ENCODE results near the gene KIF2A. TPM values are rescaled to one million over a fixed set of nuclear protein-coding genes. Genes with fewer than 3 reads are reported as not detected.

Gene KIF2A
- total RNA-seq, 1 donor from 2014 or later, result 91.7 TPM

GRCh38 chr5:62308439-62308838, 2.4 kb downstream of the KIF2A start:
- no peaks in the 10 kb centered on the region for H3K36me3 Mint-ChIP-seq (ENCODE audit: unreplicated experiment)
- peak overlapping the region; percentile 100 for H3K4me3 Mint-ChIP-seq (ENCODE audit: unreplicated experiment)
- no peak for DNase-seq
- no peak overlapping the region for H3K27ac Mint-ChIP-seq (ENCODE audit: unreplicated experiment)
- H3K27me3 Mint-ChIP-seq (ENCODE audit: unreplicated experiment), result peaks cover 8% of the 10 kb centered on the region
- peaks cover 43% of the 10 kb centered on the region for H3K4me1 Mint-ChIP-seq (ENCODE audit: low read depth, unreplicated experiment)
- peaks cover 9% of the 10 kb centered on the region for H3K9me3 Mint-ChIP-seq (ENCODE audit: unreplicated experiment)
- no peak for TF ChIP-seq CTCF (IDR thresholded peaks at IDR 0.05; ENCODE audit: partially characterized antibody, unreplicated experiment)

- no peak for DNase-seq
- Mint-ChIP-seq H3K36me3 (ENCODE audit: unreplicated experiment) (no peaks in the 10 kb centered on the region), H3K27ac (ENCODE audit: unreplicated experiment) (peak overlapping the region; percentile 45), H3K4me1 (ENCODE audit: low read depth, unreplicated experiment) (peaks cover 43% of the 10 kb centered on the region), H3K4me3 (ENCODE audit: unreplicated experiment) (peak overlapping the region; percentile 31), H3K9me3 (ENCODE audit: unreplicated experiment) (peaks cover 9% of the 10 kb centered on the region), H3K27me3 (ENCODE audit: unreplicated experiment) (peaks cover 8% of the 10 kb centered on the region)
- no peak for TF ChIP-seq CTCF (IDR thresholded peaks at IDR 0.05; ENCODE audit: partially characterized antibody, unreplicated experiment)
Measured at GRCh38 chr5:62309107-62309506, 3.1 kb downstream of the KIF2A start.

GRCh38 chr5:62310426-62311143, 4.6 kb downstream of the KIF2A start:
- DNase-seq, result no peak
- Mint-ChIP-seq H3K27me3 (ENCODE audit: unreplicated experiment) (peaks cover 8% of the 10 kb centered on the region), H3K27ac (ENCODE audit: unreplicated experiment) (peak overlapping the region; percentile 57), H3K4me3 (ENCODE audit: unreplicated experiment) (peak overlapping the region; percentile 56), H3K4me1 (ENCODE audit: low read depth, unreplicated experiment) (peaks cover 44% of the 10 kb centered on the region), H3K9me3 (ENCODE audit: unreplicated experiment) (peaks cover 6% of the 10 kb centered on the region), H3K36me3 (ENCODE audit: unreplicated experiment) (no peaks in the 10 kb centered on the region)
- TF ChIP-seq CTCF (IDR thresholded peaks at IDR 0.05; ENCODE audit: partially characterized antibody, unreplicated experiment), result no peak

GRCh38 chr5:62312036-62312435, 6.0 kb downstream of the KIF2A start:
- Mint-ChIP-seq H3K27ac (ENCODE audit: unreplicated experiment) (no peak overlapping the region), H3K9me3 (ENCODE audit: unreplicated experiment) (peaks cover 3% of the 10 kb centered on the region), H3K27me3 (ENCODE audit: unreplicated experiment) (peaks cover 6% of the 10 kb centered on the region), H3K4me1 (ENCODE audit: low read depth, unreplicated experiment) (peaks cover 48% of the 10 kb centered on the region), H3K4me3 (ENCODE audit: unreplicated experiment) (no peak overlapping the region), H3K36me3 (ENCODE audit: unreplicated experiment) (no peaks in the 10 kb centered on the region)
- no peak for TF ChIP-seq CTCF (IDR thresholded peaks at IDR 0.05; ENCODE audit: partially characterized antibody, unreplicated experiment)
- no peak for DNase-seq

- no peak for DNase-seq
- no peak for TF ChIP-seq CTCF (IDR thresholded peaks at IDR 0.05; ENCODE audit: partially characterized antibody, unreplicated experiment)
- Mint-ChIP-seq H3K4me1 (ENCODE audit: low read depth, unreplicated experiment) (peaks cover 48% of the 10 kb centered on the region), H3K27ac (ENCODE audit: unreplicated experiment) (no peak overlapping the region), H3K27me3 (ENCODE audit: unreplicated experiment) (peaks cover 3% of the 10 kb centered on the region), H3K36me3 (ENCODE audit: unreplicated experiment) (no peaks in the 10 kb centered on the region), H3K4me3 (ENCODE audit: unreplicated experiment) (no peak overlapping the region), H3K9me3 (ENCODE audit: unreplicated experiment) (no peaks in the 10 kb centered on the region)
Measured at GRCh38 chr5:62312674-62313073, 6.7 kb downstream of the KIF2A start.
